HG03095 (cell line): ENCODE data around the gene THSD7A.
"Not testable (repeated sequence)": the region's sequence is repeated elsewhere in the genome, so short reads cannot be mapped to it uniquely, and the experiment has no call there.

Experiments used
- ATAC-seq: cut with Tn5 transposase; IDR thresholded peaks from one replicate; pipeline ENCODE4 v1.9.1; 2021; ENCODE audit warnings: moderate library complexity; ENCODE audit not compliant: unreplicated experiment

Gene THSD7A

GRCh38 chr7:11469028-11469745 lies 362.8 kb downstream of the THSD7A start:
- no peak for ATAC-seq

DNA sequence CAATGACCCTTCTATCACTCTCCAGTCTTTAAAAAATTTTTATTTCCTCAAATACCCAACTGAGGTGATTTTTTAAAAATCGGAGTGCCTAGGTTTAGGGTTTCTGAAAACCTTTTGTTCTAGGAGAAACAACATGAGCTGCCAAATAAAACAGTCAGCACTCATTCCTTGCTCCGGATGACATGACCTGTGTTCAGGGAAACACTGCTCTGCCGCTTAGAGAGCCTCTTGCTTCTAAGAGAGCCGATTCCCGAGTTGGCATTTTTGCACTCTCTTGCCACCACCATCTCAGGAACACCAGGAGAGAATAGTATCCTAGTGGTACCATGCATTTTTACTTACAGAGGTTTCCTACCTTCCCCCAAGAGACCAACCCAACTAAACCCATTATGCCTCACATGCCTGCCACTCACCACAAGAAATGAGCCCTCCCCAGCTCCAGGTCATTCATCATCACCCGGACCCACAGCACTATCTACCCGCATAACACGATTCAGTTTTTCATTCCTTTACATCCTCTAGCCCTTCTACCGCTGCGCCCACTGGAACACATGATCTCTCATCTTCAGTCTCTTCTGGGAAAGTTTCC lies 365.4 kb downstream of the THSD7A start:
- ATAC-seq, result no peak

DNA sequence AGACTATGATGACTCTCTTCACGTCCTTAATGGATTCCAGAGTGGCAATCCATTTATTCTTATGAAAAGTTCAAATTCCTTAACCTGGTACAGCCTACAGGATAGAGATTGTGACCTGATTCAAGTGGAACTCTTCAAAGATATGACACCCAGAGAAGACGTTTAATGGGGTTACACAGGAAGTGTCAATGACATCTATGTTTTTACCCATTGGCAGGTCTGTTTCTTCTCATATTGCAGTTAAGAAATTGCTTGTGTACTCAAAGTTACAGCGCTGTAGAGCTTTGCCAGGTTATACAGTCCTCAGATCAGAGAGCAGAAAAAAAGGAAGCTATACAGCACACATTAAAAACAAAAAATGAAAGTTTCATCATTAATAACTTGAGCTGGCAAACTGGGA lies 367.4 kb downstream of the THSD7A start:
- no peak for ATAC-seq

DNA sequence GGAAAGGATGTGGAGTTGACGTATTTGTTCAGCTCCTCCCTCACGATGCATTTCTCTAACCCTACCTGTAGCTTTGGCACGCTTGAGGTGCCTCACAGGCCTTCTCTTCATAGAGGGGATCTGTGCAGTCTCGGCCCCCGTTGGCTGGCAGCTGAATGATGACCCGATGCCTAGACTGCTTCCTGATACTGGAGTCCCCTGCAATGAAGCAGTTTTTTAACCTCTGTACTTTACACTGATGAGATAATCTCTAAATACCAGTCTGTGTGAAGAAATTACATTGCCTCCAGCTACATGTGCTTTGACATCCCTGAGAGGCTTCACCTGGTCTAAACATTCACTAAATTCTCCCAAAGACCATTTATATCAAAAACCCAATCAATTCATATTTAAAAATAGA lies 370.1 kb downstream of the THSD7A start:
- ATAC-seq, result no peak

DNA sequence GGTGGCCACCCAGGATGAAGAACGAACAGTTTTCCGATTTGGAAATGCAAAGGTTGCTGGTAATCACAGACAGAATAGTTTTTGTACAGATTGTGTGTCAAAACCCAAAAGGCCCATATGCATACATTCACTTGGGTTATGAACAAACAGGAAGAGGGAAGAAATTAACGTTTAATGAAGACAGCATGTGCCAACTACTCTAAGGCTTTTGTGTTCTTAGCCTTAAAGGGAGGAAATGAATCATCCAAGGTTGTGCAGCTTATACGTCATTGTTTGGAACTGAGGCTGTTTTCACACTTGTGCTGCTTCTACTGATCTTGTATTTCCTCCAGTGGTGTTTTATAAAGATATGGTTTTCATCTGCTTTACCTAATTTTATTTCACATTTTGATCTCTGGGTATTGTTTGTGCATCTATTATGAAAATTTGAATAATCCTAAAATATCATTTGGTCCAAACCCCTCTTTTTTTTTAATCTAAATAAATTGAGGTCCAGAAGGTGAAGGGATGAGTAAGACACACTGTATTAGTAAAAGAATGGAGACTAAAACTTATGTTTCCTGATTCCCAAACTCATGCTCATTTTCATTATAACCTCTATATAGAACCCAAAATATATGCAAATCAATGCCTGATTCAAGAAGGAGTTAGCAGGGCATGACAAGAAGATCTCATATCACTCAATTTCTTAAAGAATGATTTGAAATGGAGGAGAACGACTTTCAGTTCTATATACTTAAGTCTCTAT lies 373.1 kb downstream of the THSD7A start:
- no peak for ATAC-seq

GRCh38 chr7:11457419-11457818 lies 374.6 kb downstream of the THSD7A start:
- ATAC-seq, result no peak

DNA sequence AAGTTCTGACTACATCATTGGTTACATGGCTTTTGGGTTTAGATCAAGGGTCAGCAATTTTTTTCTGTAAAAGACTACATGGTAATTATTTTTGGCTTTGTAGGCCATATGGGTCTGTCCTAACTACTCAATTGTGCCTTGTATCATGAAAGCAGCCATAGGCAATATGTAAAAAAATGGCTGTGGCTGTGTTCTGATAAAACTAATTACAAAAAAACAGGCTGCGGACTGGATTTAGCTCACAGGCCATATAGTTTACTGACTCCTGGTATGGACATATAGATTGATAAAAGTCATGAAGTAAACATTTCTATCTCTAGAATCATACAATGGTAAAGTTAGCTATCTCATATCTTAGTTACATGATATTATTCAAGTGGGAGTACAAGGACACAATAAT lies 375.4 kb downstream of the THSD7A start:
- ATAC-seq, result no peak

DNA sequence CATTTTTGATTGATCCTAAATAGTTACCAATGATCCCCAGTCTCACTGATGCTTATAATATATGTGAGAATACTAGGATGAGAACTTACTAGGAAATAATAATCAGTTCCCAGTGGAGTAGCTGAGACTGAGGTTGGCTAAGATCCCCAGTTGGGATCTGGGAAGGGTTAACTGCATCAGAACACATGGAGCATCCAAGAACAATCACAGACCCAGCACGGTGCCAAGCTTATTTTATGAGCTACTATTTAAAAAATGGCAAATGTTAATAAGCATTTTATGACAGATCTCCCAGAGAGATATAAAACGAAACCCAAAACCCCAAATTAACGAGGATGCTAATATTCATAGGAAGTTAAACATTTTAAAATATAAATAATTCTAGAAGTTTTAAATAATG lies 379.5 kb downstream of the THSD7A start:
- ATAC-seq, result no peak

- no peak for ATAC-seq
Observed at GRCh38 chr7:11450281-11450680, 381.7 kb downstream of the THSD7A start.

DNA sequence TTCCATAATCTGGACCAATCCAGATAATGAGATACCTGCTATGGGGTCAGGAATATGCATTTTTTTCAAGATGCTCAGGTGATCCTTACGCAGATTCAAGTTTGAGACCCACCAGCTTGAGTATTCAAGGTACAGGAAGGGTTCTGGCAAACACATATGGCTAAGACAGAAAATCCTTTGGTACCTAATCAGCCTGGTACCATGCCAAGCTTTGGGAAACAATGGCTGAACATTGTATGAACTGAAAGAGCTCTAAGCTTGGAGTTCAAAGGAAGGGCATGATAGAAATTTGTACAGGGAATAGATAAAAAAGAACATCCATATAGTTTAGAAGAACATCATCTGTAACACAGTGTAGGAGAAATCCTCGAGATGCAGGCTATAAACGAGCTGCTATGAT lies 382.7 kb downstream of the THSD7A start:
- no peak for ATAC-seq

DNA sequence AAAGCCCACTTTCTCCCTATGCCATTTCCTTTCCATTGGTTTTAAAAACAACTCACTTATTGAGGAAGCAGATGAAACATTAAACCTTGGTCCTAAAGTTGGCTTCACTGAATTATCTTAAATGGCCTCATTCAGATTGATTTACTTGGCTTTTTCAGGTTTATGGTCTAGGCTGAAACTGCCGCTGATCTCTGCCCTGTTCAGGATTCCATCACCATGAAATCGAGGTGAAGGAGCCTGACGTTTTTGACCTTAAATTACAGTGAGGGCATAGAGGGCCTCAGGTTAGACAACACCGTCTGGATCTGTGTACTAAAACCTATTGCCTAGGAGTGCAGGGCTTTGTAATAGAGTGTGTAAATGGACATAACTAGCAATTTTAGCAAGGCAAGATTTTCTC lies 383.7 kb downstream of the THSD7A start:
- no peak for ATAC-seq

DNA sequence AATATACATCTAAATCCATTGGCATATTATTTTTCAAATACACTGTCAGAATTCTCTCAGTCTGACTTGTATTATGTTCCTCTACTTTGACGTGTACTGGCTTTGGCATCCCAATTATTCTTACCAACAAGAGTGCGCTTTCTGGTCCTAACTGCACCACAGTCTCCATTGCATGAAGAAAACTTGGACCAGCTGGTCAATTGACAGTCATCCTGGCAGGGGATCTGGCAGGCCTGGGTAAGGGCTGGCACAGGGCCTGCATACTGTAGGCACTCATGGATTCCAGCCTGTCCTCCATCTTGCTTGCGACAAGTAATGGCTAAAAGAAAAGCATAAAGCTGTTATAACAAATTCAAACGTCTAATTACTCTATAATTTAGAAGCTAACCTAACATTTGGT lies 384.9 kb downstream of the THSD7A start:
- no peak for ATAC-seq

DNA sequence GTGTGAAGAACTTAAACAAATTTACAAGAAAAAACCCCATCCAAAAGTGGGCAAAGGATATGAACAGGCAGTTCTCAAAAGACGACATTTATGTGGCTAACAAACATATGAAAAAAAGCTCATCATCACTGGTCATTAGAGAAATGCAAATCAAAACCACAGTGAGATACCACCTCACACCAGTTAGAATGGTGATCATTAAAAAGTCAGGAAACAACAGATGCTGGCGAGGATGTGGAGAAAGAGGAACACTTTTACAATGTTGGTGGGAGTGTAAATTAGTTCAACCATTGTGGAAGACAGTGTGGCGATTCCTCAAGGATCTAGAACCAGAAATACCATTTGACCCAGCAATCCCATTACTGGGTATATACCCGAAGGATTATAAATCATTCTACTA lies 388.1 kb downstream of the THSD7A start:
- ATAC-seq, result not testable (repeated sequence)

- ATAC-seq, result no peak
Observed at GRCh38 chr7:11437994-11438393, 394.0 kb downstream of the THSD7A start.

GRCh38 chr7:11436773-11437524 lies 395.0 kb downstream of the THSD7A start:
- no peak for ATAC-seq

DNA sequence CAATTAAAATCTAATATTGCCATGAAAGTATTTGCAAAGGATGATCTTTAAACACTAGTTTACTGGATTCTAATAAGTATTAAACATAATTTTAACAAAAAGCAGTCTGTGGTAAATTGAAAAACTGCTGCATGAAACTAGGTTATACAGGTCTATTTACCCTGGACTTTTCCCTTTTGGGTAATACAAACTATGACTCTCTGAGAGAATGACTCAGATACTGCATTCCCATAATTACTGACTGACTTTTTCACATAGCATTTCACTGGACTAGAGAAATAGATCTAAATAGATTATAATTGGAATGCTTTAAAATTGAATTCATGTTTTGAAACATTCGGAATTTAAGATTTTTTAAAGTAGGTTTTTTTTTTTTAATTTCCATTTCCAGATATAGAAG lies 395.7 kb downstream of the THSD7A start:
- no peak for ATAC-seq

DNA sequence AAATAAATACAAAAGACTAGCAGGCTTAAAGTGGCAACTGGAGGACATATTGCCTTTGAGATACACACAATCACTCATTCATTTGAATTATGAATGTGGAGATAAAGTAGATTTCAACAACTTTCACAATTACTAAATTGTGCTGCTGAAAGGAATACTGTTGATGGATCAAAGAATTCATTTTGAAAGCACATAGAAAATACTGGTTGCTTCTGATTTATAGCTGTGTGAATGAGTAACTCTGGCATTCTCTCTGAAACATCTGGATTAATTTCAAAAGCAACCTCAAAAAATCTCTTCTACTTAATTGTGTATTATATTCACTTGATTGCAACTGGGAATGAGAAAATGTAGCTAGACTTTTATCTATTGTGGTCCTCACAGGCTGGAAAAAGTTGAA lies 397.6 kb downstream of the THSD7A start:
- ATAC-seq, result no peak

GRCh38 chr7:11430841-11431240 lies 401.2 kb downstream of the THSD7A start:
- no peak for ATAC-seq

DNA sequence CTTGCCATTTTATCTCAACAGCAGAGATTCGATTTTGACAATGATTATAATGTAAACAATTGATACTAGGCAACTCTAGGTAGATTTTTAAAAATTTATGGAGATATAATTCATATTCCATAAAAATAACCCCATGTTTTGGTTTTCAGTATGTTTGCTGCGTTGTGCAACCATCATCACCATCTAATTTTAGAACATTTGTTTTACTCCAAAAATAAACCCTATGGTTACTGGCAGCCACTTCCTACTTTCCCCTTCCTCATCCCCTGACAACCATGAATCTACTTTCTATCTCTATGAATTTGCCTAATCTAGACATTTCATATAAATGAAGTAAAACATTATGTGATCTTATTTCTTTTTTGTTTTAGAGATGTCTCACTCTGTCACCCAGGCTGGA lies 401.9 kb downstream of the THSD7A start:
- ATAC-seq, result no peak

DNA sequence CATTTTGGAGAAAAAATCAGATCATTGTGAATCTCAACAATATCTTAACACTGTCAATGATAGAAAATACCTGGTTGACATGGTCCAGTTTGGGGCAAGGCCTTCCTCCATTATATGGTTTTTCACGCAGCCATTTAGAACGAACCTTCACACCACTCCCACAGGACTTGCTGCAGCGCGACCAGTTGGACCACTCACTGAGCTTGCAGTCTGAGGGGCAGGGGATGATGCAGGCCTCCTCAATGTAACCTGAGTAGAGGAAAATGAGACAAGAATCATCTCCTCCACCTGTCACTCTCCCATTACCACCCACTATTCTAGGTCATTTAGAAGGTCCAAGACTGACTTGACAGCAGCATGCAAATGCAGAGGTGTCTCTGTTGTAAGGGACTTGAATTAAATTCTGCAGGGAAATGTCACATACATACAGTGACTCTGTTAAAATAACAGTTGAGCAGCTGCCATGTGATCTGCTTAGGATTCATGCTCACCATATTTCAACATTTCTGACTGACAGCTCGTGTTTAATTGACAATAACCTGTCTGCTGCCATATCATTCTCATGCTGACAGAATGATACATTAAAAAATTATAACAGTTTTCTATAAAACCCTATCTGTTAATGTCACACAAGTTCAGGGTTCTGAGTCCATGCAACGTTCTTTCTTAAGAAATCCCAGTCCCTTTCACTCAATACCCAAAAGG lies 403.0 kb downstream of the THSD7A start:
- ATAC-seq, result no peak

DNA sequence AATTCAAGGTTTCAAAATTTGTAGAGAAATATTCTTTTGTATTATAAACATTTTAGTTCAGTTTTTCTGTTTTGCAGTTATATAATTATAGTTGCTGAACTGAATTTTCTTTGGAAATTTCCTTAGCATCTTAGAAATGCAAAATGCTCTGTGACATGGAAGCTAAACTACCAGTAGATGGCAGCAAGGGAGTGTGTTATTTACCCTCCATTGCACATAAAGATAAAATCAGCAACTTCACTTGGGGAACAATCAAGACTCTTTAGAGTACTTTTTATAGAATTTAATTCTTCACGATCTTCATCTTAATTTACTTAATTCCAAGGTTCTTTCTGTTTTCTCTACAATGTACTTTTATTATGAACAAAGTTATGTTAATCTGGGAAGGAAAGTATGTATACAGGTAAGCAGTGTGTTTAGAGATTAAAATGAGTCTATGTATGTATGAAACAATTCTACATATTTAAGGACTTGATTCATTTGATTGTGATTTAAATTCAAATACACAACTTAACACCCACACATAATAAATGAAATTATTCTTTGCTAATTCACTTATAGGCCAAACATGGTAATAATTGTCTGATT lies 404.2 kb downstream of the THSD7A start:
- peak; percentile 57 for ATAC-seq
